Measurements from ENCODE around the gene PLCL1.

- TF ChIP-seq CTCF (IDR thresholded peaks at IDR 0.05) (no peak), POLR2A (IDR thresholded peaks at IDR 0.05) (no peak)
These were observed 127.4 kb downstream of the PLCL1 start for GRCh38 chr2:197931661-197932312.

Measured in esophagus squamous epithelium (tissue), 4 donors.